ENCODE measurements around the gene MFSD2A.

MFSD2A gene

DNA sequence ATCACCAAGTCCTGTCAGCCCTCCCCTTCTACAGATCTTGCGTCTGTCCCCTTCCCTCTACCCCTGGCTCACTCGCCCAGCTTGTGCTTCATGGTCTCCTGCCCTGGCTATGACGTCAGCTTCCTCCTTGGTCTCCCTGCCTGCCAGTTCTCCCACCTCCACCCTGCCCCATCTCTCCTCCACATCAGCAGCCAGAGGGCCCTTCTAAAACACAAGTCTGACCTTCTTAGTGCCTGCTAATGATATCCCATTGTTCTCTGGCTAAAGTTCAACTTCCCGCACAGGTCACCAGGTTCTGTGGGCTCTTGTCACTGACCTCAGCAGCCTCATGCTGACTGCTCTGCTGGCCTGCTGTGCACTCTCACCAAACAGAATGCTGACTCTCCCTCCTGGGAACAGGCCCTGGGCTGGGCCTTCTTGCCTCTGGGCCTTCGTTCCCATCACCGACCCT, 28.6 kb upstream of the MFSD2A start:
- H3K27ac ChIP-seq (ENCODE audit: low read length) = no peak overlapping the region

DNA sequence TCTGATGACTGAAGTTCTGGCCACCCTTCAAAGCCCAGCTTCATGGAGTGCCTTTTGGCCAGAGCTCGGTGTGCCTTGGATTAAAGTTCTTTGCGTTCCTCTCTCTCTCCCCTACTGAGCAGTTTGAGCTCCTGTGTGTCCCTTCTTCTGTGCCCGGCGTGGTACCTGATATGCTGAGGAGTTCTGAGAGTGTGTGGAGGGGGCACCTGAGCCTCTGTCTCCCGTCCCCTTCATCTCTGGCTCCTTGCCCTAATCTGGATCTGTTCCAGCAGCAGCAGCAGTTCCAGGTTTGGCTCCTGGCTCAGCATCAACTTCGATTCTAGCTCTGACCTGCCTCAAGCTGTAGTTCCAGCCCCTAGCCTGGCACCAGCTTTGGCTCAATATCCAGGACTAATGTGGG, 28.1 kb upstream of the MFSD2A start:
- no peaks in the 10 kb centered on the region for H3K36me3 ChIP-seq (ENCODE audit: control insufficient read depth in 1 of 2, insufficient read depth in 2 of 2, low read length in 2 of 2)
- no peak overlapping the region for H3K27ac ChIP-seq (ENCODE audit: low read length)
- peaks cover 0 to 2% of the 10 kb centered on the region in 2 donors for H3K4me1 ChIP-seq (ENCODE audit: control insufficient read depth in 1 of 2, insufficient read depth in 2 of 2, low read length in 2 of 2)
- H3K27me3 ChIP-seq (ENCODE audit: low read depth, low read length) = no peaks in the 10 kb centered on the region
- H3K9me3 ChIP-seq (ENCODE audit: control insufficient read depth in 1 of 2, low read length in 2 of 2) = no peaks in the 10 kb centered on the region
- H3K4me3 ChIP-seq (ENCODE audit: low read depth in 1 of 2, low read length in 2 of 2) = no peak overlapping the region

More for the DNA sequence above, 28.6 kb upstream of the MFSD2A start:
- Histone ChIP-seq H3K4me3 (ENCODE audit: low read depth in 1 of 2, low read length in 2 of 2) (no peak overlapping the region), H3K4me1 (ENCODE audit: control insufficient read depth in 1 of 2, insufficient read depth in 2 of 2, low read length in 2 of 2) (peaks cover 0 to 2% of the 10 kb centered on the region in 2 donors), H3K36me3 (ENCODE audit: control insufficient read depth in 1 of 2, insufficient read depth in 2 of 2, low read length in 2 of 2) (no peaks in the 10 kb centered on the region), H3K27me3 (ENCODE audit: low read depth, low read length) (no peaks in the 10 kb centered on the region), H3K9me3 (ENCODE audit: control insufficient read depth in 1 of 2, low read length in 2 of 2) (no peaks in the 10 kb centered on the region)

- H3K36me3 ChIP-seq (ENCODE audit: control insufficient read depth in 1 of 2, insufficient read depth in 2 of 2, low read length in 2 of 2) = no peaks in the 10 kb centered on the region
- H3K27me3 ChIP-seq (ENCODE audit: low read depth, low read length) = no peaks in the 10 kb centered on the region
- no peak overlapping the region for H3K4me3 ChIP-seq (ENCODE audit: low read depth in 1 of 2, low read length in 2 of 2)
- H3K9me3 ChIP-seq (ENCODE audit: control insufficient read depth in 1 of 2, low read length in 2 of 2) = no peaks in the 10 kb centered on the region
- H3K27ac ChIP-seq (ENCODE audit: low read length) = no peak overlapping the region
- peaks cover 0 to 2% of the 10 kb centered on the region in 2 donors for H3K4me1 ChIP-seq (ENCODE audit: control insufficient read depth in 1 of 2, insufficient read depth in 2 of 2, low read length in 2 of 2)
Measured at GRCh38 chr1:39927538-39927937, 27.4 kb upstream of the MFSD2A start.

- Histone ChIP-seq H3K27me3 (ENCODE audit: low read depth, low read length) (no peaks in the 10 kb centered on the region), H3K27ac (ENCODE audit: low read length) (no peak overlapping the region), H3K4me3 (ENCODE audit: low read depth in 1 of 2, low read length in 2 of 2) (no peak overlapping the region), H3K36me3 (ENCODE audit: control insufficient read depth in 1 of 2, insufficient read depth in 2 of 2, low read length in 2 of 2) (no peaks in the 10 kb centered on the region), H3K9me3 (ENCODE audit: control insufficient read depth in 1 of 2, low read length in 2 of 2) (no peaks in the 10 kb centered on the region), H3K4me1 (ENCODE audit: control insufficient read depth in 1 of 2, insufficient read depth in 2 of 2, low read length in 2 of 2) (peaks cover 0 to 2% of the 10 kb centered on the region in 2 donors)
Measured at GRCh38 chr1:39928809-39929587, 25.9 kb upstream of the MFSD2A start.

DNA sequence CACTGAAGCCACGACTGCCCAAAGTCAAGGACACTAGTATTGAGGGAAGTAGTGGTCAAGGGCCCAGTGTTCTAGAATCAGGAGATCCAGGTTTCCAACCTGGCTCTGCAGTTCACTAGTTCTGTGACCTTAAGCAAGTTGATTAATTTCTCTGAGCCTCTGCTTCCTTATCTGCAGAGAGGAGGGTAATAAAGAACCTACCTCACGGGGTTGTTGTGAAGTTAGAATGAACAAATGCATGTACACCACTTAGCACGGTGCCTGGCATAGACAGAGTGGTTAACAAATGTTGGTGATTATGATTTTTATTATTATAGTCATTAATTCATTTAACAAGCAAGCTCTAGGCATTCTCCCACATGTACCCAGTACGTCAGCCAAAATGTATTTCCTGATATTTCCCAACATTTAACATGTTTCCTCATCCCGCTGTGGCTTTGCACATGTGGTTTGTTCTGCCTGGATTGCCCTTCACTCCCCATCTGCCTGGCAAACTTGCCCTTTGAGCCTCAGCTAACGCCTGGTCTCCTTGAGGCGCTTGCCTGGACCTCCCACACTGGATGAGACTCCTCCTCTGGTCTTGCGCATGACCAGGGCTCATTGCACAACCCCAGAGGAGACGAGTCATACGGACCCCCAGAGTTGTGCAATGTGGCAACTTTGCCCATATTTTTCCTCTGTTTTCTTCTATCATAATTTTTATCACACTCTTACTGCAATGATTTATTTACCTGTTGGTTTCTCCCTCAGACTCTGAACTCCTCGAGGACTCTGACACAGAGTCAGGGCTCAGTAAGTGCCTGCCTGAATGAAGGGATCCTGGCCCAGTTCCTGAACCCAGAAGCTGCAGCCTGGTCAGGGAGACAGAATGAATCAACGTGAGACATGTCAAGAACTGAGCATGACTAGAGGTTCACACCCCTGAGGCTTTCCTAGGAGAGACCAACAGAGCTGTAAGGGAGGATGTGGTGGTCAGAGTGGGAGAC, 20.7 kb upstream of the MFSD2A start:
- Histone ChIP-seq H3K36me3 (ENCODE audit: control insufficient read depth in 1 of 2, insufficient read depth in 2 of 2, low read length in 2 of 2) (no peaks in the 10 kb centered on the region), H3K9me3 (ENCODE audit: control insufficient read depth in 1 of 2, low read length in 2 of 2) (no peaks in the 10 kb centered on the region), H3K4me3 (ENCODE audit: low read depth in 1 of 2, low read length in 2 of 2) (no peak overlapping the region), H3K27ac (ENCODE audit: low read length) (peak overlapping the region; percentile 85), H3K4me1 (ENCODE audit: control insufficient read depth in 1 of 2, insufficient read depth in 2 of 2, low read length in 2 of 2) (peaks cover 3 to 4% of the 10 kb centered on the region in 2 donors), H3K27me3 (ENCODE audit: low read depth, low read length) (no peaks in the 10 kb centered on the region)

DNA sequence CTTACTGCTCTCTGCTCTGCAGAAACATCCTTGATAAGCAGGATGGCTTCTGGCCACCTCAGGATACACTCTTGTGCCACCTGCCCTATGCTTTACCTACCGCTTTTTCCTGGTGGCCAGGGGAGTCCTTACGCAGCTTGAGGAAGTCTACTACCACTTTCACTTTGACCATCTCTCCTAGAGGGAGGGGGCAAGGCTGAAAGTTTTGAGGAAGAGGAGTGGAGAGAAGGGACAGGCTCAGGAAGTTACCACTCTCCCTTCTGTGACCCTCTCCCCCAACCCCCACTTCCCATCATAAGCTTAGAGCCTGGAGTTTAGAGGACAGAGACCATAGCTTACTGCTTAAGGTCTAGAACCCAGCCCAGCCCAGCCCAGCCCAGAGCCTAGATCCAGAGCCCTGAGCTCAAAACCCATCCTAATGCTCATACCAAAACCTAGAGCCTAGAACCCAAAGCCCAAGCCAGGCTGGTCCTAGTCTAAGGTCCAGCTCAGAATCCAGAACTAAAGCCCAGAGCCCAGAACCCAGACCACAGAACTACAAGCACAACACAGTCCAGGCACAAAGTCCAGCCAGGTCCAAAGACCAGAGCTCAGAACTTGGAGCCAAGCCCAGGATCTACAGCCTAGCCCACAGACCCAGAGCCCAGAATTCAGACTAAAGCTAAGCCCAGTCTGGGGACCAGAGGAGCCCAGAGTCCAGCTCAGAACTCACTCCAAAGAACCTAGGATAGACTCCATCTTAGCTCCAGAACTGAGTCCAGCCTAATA, 18.0 kb upstream of the MFSD2A start:
- H3K4me3 ChIP-seq (ENCODE audit: low read depth in 1 of 2, low read length in 2 of 2) = no peak overlapping the region
- H3K36me3 ChIP-seq (ENCODE audit: control insufficient read depth in 1 of 2, insufficient read depth in 2 of 2, low read length in 2 of 2) = no peaks in the 10 kb centered on the region
- no peaks in the 10 kb centered on the region for H3K9me3 ChIP-seq (ENCODE audit: control insufficient read depth in 1 of 2, low read length in 2 of 2)
- H3K4me1 ChIP-seq (ENCODE audit: control insufficient read depth in 1 of 2, insufficient read depth in 2 of 2, low read length in 2 of 2) = peaks cover 4 to 8% of the 10 kb centered on the region in 2 donors
- H3K27ac ChIP-seq (ENCODE audit: low read length) = peak overlapping the region; percentile 22
- H3K27me3 ChIP-seq (ENCODE audit: low read depth, low read length) = no peaks in the 10 kb centered on the region

DNA sequence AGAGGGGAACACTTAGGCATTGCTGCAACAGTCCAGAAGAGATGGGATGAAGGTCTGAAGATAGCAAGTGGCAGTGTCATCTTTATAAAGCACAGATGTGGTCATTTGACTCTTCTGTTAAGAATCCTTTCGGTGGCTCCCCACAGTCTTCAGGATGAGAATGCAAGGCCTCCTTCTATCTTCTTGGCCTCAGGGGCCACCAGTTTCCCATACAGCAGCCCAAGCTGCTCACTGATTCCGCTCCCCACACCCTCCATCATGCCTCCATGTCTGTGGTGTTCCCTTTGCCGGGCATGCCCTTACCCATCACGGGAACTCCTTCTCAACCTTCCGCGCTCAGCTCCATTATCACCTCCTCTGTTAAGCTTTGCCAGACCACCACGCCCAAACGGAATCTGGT, 16.1 kb upstream of the MFSD2A start:
- Histone ChIP-seq H3K4me1 (ENCODE audit: control insufficient read depth in 1 of 2, insufficient read depth in 2 of 2, low read length in 2 of 2) (peaks cover 4 to 8% of the 10 kb centered on the region in 2 donors), H3K27me3 (ENCODE audit: low read depth, low read length) (no peaks in the 10 kb centered on the region), H3K9me3 (ENCODE audit: control insufficient read depth in 1 of 2, low read length in 2 of 2) (no peaks in the 10 kb centered on the region), H3K36me3 (ENCODE audit: control insufficient read depth in 1 of 2, insufficient read depth in 2 of 2, low read length in 2 of 2) (no peaks in the 10 kb centered on the region), H3K27ac (ENCODE audit: low read length) (no peak overlapping the region), H3K4me3 (ENCODE audit: low read depth in 1 of 2, low read length in 2 of 2) (no peak overlapping the region)

DNA sequence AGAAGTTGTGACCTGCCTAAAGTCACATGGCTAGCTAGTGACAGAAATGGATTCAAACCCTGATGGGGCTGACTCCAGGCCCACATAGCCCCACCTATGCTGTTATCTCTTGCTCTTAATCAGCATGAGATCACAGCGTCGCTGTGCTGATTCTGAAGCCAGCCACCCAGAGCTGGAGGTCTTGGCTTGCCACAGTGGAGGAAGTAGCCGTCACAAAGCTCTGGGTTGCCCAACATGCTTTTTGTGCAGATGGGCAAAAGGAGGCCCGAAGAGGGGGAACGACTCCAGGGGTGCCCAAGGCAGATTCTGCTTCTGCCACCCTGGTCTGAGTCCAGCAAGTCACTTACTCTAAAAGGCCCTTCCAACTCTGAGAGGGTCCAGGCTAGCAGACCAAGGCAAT, 14.7 kb upstream of the MFSD2A start:
- Histone ChIP-seq H3K27ac (ENCODE audit: low read length) (no peak overlapping the region), H3K36me3 (ENCODE audit: control insufficient read depth in 1 of 2, insufficient read depth in 2 of 2, low read length in 2 of 2) (no peaks in the 10 kb centered on the region), H3K27me3 (ENCODE audit: low read depth, low read length) (no peaks in the 10 kb centered on the region), H3K9me3 (ENCODE audit: control insufficient read depth in 1 of 2, low read length in 2 of 2) (no peaks in the 10 kb centered on the region), H3K4me1 (ENCODE audit: control insufficient read depth in 1 of 2, insufficient read depth in 2 of 2, low read length in 2 of 2) (peaks cover 4 to 8% of the 10 kb centered on the region in 2 donors), H3K4me3 (ENCODE audit: low read depth in 1 of 2, low read length in 2 of 2) (no peak overlapping the region)

- Histone ChIP-seq H3K27me3 (ENCODE audit: low read depth, low read length) (no peaks in the 10 kb centered on the region), H3K27ac (ENCODE audit: low read length) (no peak overlapping the region), H3K4me1 (ENCODE audit: control insufficient read depth in 1 of 2, insufficient read depth in 2 of 2, low read length in 2 of 2) (peaks cover 4 to 8% of the 10 kb centered on the region in 2 donors), H3K9me3 (ENCODE audit: control insufficient read depth in 1 of 2, low read length in 2 of 2) (no peaks in the 10 kb centered on the region), H3K4me3 (ENCODE audit: low read depth in 1 of 2, low read length in 2 of 2) (no peak overlapping the region), H3K36me3 (ENCODE audit: control insufficient read depth in 1 of 2, insufficient read depth in 2 of 2, low read length in 2 of 2) (no peaks in the 10 kb centered on the region)
Measured at GRCh38 chr1:39940980-39941871, 13.7 kb upstream of the MFSD2A start.
